Activated B cell treated with CpG ODN at 0.5 μM for 24 hours (primary cell): ENCODE results near the gene SYK. TPM values are rescaled to one million over a fixed set of nuclear protein-coding genes. Genes with fewer than 3 reads are reported as not detected.

Source experiments
- ATAC-seq: fragments of 200-7000 bp; cut with Tn5 transposase; one replicate; pipeline ENCODE4 v1.10.0; 2021; ENCODE audit warnings: low read depth, mild to moderate bottlenecking, moderate library complexity
- CTCF ChIA-PET: fragments of 350-600 bp; sonication (Branson Sonifier 250); formaldehyde crosslinking; loops from one replicate; lab custom pipeline; 2021; ENCODE audit warnings: antibody characterized with exemption; lab: Charles Lee
- POLR2A ChIA-PET: fragments of 350-600 bp; sonication (Branson Sonifier 250); formaldehyde crosslinking; loops from one replicate; lab custom pipeline; 2021; ENCODE audit warnings: antibody characterized with exemption; lab: Charles Lee
- DNase-seq: peaks from one replicate; pipeline ENCODE4 v3.0.0; 2022
- H3K27ac Mint-ChIP-seq: one replicate; pipeline ENCODE4 v1.8.0; 2020; ENCODE audit warnings: mixed read lengths
- H3K27me3 Mint-ChIP-seq: one replicate; pipeline ENCODE4 v1.8.0; 2021; ENCODE audit warnings: mixed read lengths
- H3K36me3 Mint-ChIP-seq: one replicate; pipeline ENCODE4 v1.8.0; 2021; ENCODE audit warnings: low read depth, mixed read lengths
- H3K4me1 Mint-ChIP-seq: one replicate; pipeline ENCODE4 v1.8.0; 2021; ENCODE audit warnings: mixed read lengths
- H3K4me3 Mint-ChIP-seq: one replicate; pipeline ENCODE4 v1.8.0; 2020; ENCODE audit warnings: mild to moderate bottlenecking, mixed read lengths
- H3K9me3 Mint-ChIP-seq: one replicate; pipeline ENCODE4 v1.8.0; 2020; ENCODE audit warnings: mixed read lengths
- intact Hi-C: fragments of 100-400 bp; cut with micrococcal nuclease; formaldehyde crosslinking; loops from one replicate; pipeline ENCODE4 v1.15.1; 2024
- total RNA-seq: library from RNA; stranded (reverse); gene quantifications from 2 replicates; pipeline ENCODE4 v1.2.3, GENCODE V29; 2022
- TF ChIP-seq, protein P1 (sequence below): fragments of 200-600 bp; IDR thresholded peaks from one replicate; pipeline ENCODE4 v1.8.0; 2022; ENCODE audit warnings: antibody characterized with exemption, mild to moderate bottlenecking

Gene SYK
- total RNA-seq, 1 donor from 2014 or later, result 222 TPM

DNA sequence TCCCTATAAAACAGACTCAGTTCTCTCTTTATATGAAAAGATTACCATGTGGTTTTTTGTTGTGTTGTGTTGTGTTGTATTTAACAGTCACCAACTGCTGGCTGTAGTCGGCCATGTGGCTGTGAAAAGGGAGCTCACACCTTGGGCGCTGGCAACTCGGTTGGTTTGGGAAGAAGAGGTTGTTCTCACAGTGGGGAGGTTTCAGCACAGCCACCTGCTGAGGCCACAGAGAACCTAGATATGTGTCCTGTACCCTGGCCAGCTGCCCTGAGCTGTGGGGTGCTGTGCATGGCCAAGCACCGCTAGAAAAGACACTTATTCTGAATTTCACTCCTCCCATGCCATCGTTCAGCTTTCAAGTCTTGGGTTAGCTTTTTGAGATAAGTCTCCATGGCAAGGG is 58.8 kb downstream of the SYK start:
- POLR2A ChIA-PET, result interaction anchor here (0.7 to 1.5 kb wide), 5 partner anchors 32 to 1284 kb away, joined by 3 to 7 read pairs (median 3); partner anchors contain the start of gene SYK
- no peaks in the 10 kb centered on the region for H3K9me3 Mint-ChIP-seq
- intact Hi-C loops, result loop anchor here (2.0 to 10.0 kb wide), 4 partner anchors 20 to 1256 kb away; partner anchors contain the start of genes DIRAS2 and GADD45G
- H3K36me3 Mint-ChIP-seq, result peaks cover 93% of the 10 kb centered on the region
- CTCF ChIA-PET, result interaction anchor here (0.9 to 1.6 kb wide), 3 partner anchors 10 to 24 kb away, joined by 3 to 6 read pairs (median 4); no protein-coding TSS in a partner anchor
- ATAC-seq, result no peak
- H3K27me3 Mint-ChIP-seq, result no peaks in the 10 kb centered on the region
- peak overlapping the region; percentile 82 for H3K27ac Mint-ChIP-seq
- no peak for DNase-seq
- peak overlapping the region; percentile 6 for H3K4me3 Mint-ChIP-seq
- H3K4me1 Mint-ChIP-seq, result peaks cover 64% of the 10 kb centered on the region
- TF ChIP-seq, protein P1, sequence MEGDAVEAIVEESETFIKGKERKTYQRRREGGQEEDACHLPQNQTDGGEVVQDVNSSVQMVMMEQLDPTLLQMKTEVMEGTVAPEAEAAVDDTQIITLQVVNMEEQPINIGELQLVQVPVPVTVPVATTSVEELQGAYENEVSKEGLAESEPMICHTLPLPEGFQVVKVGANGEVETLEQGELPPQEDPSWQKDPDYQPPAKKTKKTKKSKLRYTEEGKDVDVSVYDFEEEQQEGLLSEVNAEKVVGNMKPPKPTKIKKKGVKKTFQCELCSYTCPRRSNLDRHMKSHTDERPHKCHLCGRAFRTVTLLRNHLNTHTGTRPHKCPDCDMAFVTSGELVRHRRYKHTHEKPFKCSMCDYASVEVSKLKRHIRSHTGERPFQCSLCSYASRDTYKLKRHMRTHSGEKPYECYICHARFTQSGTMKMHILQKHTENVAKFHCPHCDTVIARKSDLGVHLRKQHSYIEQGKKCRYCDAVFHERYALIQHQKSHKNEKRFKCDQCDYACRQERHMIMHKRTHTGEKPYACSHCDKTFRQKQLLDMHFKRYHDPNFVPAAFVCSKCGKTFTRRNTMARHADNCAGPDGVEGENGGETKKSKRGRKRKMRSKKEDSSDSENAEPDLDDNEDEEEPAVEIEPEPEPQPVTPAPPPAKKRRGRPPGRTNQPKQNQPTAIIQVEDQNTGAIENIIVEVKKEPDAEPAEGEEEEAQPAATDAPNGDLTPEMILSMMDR, result no peak

DNA sequence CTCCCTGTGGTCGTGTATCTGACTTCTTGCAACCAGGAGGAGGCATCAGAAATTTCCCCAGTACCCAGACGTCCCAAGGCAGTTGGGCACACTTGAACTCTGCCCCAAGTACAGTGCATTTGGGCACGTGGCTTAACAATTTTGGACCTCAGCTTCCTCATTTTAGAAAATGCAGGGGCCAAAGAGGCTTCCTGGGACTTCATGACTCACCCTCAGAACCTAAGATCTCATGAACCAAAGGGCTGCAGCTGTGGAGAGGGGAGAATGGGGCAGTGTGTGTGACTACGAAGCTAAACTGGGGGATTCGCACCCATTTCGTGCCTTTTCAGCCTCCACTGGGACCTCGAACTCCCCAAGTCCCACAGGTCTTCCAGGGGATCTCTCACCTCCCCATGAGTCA is 59.2 kb downstream of the SYK start:
- H3K4me3 Mint-ChIP-seq, result peak overlapping the region; percentile 6
- H3K36me3 Mint-ChIP-seq, result peaks cover 92% of the 10 kb centered on the region
- DNase-seq (no peak), ATAC-seq (peak; percentile 89)
- H3K9me3 Mint-ChIP-seq, result no peaks in the 10 kb centered on the region
- H3K27ac Mint-ChIP-seq, result peak overlapping the region; percentile 82
- intact Hi-C loops, result loop anchor here (2.0 to 10.0 kb wide), 4 partner anchors 20 to 1256 kb away; partner anchors contain the start of genes DIRAS2 and GADD45G
- H3K27me3 Mint-ChIP-seq, result no peaks in the 10 kb centered on the region
- ChIA-PET POLR2A (interaction anchor here (0.7 to 1.5 kb wide), 5 partner anchors 33 to 1284 kb away, joined by 3 to 7 read pairs (median 3); partner anchors contain the start of gene SYK), CTCF (interaction anchor here (0.9 to 1.6 kb wide), 3 partner anchors 10 to 24 kb away, joined by 3 to 6 read pairs (median 4); no protein-coding TSS in a partner anchor)
- H3K4me1 Mint-ChIP-seq, result peaks cover 59% of the 10 kb centered on the region
- TF ChIP-seq, protein P1, result no peak

DNA sequence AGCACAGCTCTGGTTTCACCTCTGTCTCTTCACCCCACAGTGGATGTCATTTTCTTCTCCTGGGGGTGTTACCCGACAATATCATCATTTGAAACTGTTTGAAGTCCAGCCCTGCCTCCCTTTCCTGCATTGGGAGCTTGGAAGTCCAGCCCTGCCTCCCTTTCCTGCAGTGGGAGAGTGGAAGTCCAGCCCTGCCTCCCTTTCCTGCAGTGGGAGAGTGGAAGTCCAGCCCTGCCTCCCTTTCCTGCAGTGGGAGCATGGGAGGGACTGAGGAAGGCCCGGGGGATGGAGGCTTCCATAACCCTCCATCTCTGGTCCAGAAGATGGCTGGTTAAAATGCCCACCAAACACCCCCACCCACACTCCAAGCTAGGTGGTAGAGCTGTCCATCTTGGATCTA is 59.8 kb downstream of the SYK start:
- ChIA-PET CTCF (interaction anchor here (0.9 to 1.6 kb wide), 3 partner anchors 9 to 25 kb away, joined by 3 to 6 read pairs (median 4); no protein-coding TSS in a partner anchor), POLR2A (interaction anchor here (0.8 to 1.5 kb wide), 4 partner anchors 25 to 72 kb away, joined by 3 to 7 read pairs (median 3); partner anchors contain the start of gene SYK)
- H3K27ac Mint-ChIP-seq, result peak overlapping the region; percentile 82
- intact Hi-C loops, result loop anchor here (2.0 to 10.0 kb wide), 4 partner anchors 19 to 1257 kb away; partner anchors contain the start of genes DIRAS2 and GADD45G
- peaks cover 91% of the 10 kb centered on the region for H3K36me3 Mint-ChIP-seq
- DNase-seq (no peak), ATAC-seq (no peak)
- no peaks in the 10 kb centered on the region for H3K9me3 Mint-ChIP-seq
- peaks cover 56% of the 10 kb centered on the region for H3K4me1 Mint-ChIP-seq
- H3K27me3 Mint-ChIP-seq, result no peaks in the 10 kb centered on the region
- H3K4me3 Mint-ChIP-seq, result no peak overlapping the region
- TF ChIP-seq, protein P1, result no peak

DNA sequence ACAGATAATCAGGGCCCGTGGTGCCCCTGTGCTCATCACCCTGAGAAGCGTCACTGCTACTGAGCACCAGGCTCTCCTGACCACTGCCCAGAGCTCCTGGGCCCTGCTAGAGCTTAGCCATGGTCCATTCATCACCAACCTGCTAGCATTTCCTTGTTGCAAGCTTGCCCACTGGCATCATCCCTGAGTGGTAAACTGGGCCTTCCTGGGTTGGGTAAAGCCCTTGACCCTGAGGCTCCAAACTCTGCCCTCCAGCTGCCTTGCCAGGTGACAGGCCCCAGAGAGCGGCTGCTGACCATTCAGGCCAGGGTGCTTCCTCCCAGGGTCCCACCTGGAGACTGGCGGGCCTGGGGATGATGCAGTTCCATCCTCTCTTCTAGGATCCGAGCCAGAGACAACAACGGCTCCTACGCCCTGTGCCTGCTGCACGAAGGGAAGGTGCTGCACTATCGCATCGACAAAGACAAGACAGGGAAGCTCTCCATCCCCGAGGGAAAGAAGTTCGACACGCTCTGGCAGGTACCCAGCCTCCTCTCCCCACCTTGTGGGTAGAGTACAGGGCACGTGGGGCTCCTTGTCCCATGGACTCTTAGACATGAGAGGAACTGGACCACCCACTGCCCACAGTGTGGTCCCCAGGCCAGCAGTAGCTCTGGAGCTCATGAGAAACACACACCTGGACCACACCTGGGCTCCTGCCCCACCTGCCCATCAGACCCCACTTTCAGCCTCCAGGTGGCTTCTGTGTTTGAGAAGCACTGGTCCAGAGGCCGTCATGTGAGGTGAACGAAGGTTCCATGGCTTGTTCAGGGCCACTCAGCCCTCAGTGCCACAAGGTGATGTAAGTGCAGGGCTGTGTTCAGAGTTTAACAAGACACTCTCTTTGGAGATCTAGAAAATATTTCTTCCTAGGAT is 60.5 kb downstream of the SYK start:
- H3K9me3 Mint-ChIP-seq, result no peaks in the 10 kb centered on the region
- H3K4me1 Mint-ChIP-seq, result peaks cover 50% of the 10 kb centered on the region
- ChIA-PET CTCF (no interaction called here), POLR2A (interaction anchor here (0.8 kb wide), 1 partner anchor 26 kb away, joined by 3 read pairs; no protein-coding TSS in a partner anchor)
- H3K27me3 Mint-ChIP-seq, result no peaks in the 10 kb centered on the region
- peak overlapping the region; percentile 82 for H3K27ac Mint-ChIP-seq
- H3K36me3 Mint-ChIP-seq, result peaks cover 91% of the 10 kb centered on the region
- DNase-seq, result no peak
- TF ChIP-seq, protein P1, result no peak
- intact Hi-C loops, result loop anchor here (2.0 to 10.0 kb wide), 4 partner anchors 19 to 1257 kb away; partner anchors contain the start of genes DIRAS2 and GADD45G
- ATAC-seq, result no peak
- H3K4me3 Mint-ChIP-seq, result no peak overlapping the region
